NCI-H2171 treated with DMSO at 0.1 percent for 48 hours (cell line): ENCODE results near the gene DGKI.
"Not testable (repeated sequence)": the region's sequence is repeated elsewhere in the genome, so short reads cannot be mapped to it uniquely, and the experiment has no call there.

ENCODE experiments used
- DNase-seq: peaks from one replicate; lab custom pipeline; 2025; lab: John Stamatoyannopoulos, UW

Gene DGKI

GRCh38 chr7:137835486-137836112 is 11.2 kb downstream of the DGKI start:
- no peak for DNase-seq

- DNase-seq: no peak
Observed at GRCh38 chr7:137834552-137834951, 12.2 kb downstream of the DGKI start.

- not testable (repeated sequence) for DNase-seq
Observed at GRCh38 chr7:137832990-137833389, 13.8 kb downstream of the DGKI start.

- DNase-seq: no peak
Observed at GRCh38 chr7:137832382-137832781, 14.4 kb downstream of the DGKI start.

- DNase-seq: not testable (repeated sequence)
Observed at GRCh38 chr7:137831555-137831954, 15.2 kb downstream of the DGKI start.

GRCh38 chr7:137829337-137829992 is 17.3 kb downstream of the DGKI start:
- no peak for DNase-seq

GRCh38 chr7:137828456-137828855 is 18.3 kb downstream of the DGKI start:
- no peak for DNase-seq

- no peak for DNase-seq
Observed at GRCh38 chr7:137825489-137825888, 21.3 kb downstream of the DGKI start.

- DNase-seq: peak; percentile 75
Observed at GRCh38 chr7:137820677-137821420, 25.9 kb downstream of the DGKI start.

- DNase-seq: peak; percentile 60
Observed at GRCh38 chr7:137820156-137820555, 26.6 kb downstream of the DGKI start.

- DNase-seq: no peak
Observed at GRCh38 chr7:137818036-137818435, 28.7 kb downstream of the DGKI start.

GRCh38 chr7:137816696-137817320 is 30.0 kb downstream of the DGKI start:
- no peak for DNase-seq

GRCh38 chr7:137813541-137813940 is 33.2 kb downstream of the DGKI start:
- DNase-seq: no peak

- DNase-seq: no peak
Observed at GRCh38 chr7:137810248-137810647, 36.5 kb downstream of the DGKI start.

GRCh38 chr7:137804836-137805235 is 41.9 kb downstream of the DGKI start:
- no peak for DNase-seq

- DNase-seq: no peak
Observed at GRCh38 chr7:137801491-137801890, 45.3 kb downstream of the DGKI start.

GRCh38 chr7:137801003-137801402 is 45.8 kb downstream of the DGKI start:
- DNase-seq: no peak

GRCh38 chr7:137798073-137798763 is 48.6 kb downstream of the DGKI start:
- DNase-seq: no peak

GRCh38 chr7:137795211-137795610 is 51.6 kb downstream of the DGKI start:
- DNase-seq: no peak

- no peak for DNase-seq
Observed at GRCh38 chr7:137791930-137792329, 54.8 kb downstream of the DGKI start.

GRCh38 chr7:137790828-137791227 is 55.9 kb downstream of the DGKI start:
- DNase-seq: no peak

GRCh38 chr7:137789215-137789882 is 57.4 kb downstream of the DGKI start:
- DNase-seq: no peak
